PFSK-1 (cell line): ENCODE results near the gene COL5A3.

Experiments
- FOXP2 ChIP-seq: optimal IDR thresholded peaks from 2 replicates; pipeline ENCODE3; 2011; ENCODE audit warnings: borderline replicate concordance, control low read depth, inconsistent platforms; ENCODE audit not compliant: insufficient read depth; ENCODE audit errors: extremely low read length, extremely low read depth
- POLR2AphosphoS5 ChIP-seq: IDR thresholded peaks from 2 replicates; pipeline ENCODE4 v1.6.1; 2012; ENCODE audit warnings: low read depth, mild to moderate bottlenecking, control low read depth, low read length, moderate library complexity
- REST ChIP-seq, 2 experiments: IDR thresholded peaks; 2 replicates each; pipeline versions ENCODE4 v1.6.1 to v1.8.0; 2011 to 2012; ENCODE audit warnings: low read depth in 2 of 2, low read length in 2 of 2, control low read depth in 1 of 2, inconsistent platforms in 1 of 2, mild to moderate bottlenecking in 1 of 2, moderate library complexity in 1 of 2; ENCODE audit not compliant: insufficient read depth in 1 of 2
- SIN3A ChIP-seq: IDR thresholded peaks from 2 replicates; pipeline ENCODE4 v1.6.1; 2012; ENCODE audit warnings: mild to moderate bottlenecking, low read length, moderate library complexity, borderline replicate concordance; ENCODE audit not compliant: insufficient read depth
- TAF1 ChIP-seq: IDR thresholded peaks from 2 replicates; pipeline ENCODE4 v1.6.1; 2012; ENCODE audit warnings: low read length, control low read depth, borderline replicate concordance; ENCODE audit not compliant: insufficient read depth

The COL5A3 gene

GRCh38 chr19:10043286-10043927 lies 33.1 kb upstream of the COL5A3 start:
- TF ChIP-seq FOXP2 (no peak), SIN3A (no peak), POLR2AphosphoS5 (no peak), TAF1 (no peak), REST (IDR thresholded peaks at IDR 0.05; ENCODE audit: insufficient read depth in 1 of 2, low read depth in 2 of 2, low read length in 2 of 2) (no peak)

GRCh38 chr19:10037809-10038208 lies 27.5 kb upstream of the COL5A3 start:
- TF ChIP-seq POLR2AphosphoS5: no peak
- no peak for TF ChIP-seq REST (IDR thresholded peaks at IDR 0.05; ENCODE audit: insufficient read depth in 1 of 2, low read depth in 2 of 2, low read length in 2 of 2)

- TF ChIP-seq TAF1: no peak
- TF ChIP-seq SIN3A: no peak
- no peak for TF ChIP-seq POLR2AphosphoS5
- no peak for TF ChIP-seq REST (IDR thresholded peaks at IDR 0.05; ENCODE audit: insufficient read depth in 1 of 2, low read depth in 2 of 2, low read length in 2 of 2)
- no peak for TF ChIP-seq FOXP2
These were observed 27.1 kb upstream of the COL5A3 start for GRCh38 chr19:10037367-10037766.

GRCh38 chr19:10036601-10037071 lies 26.3 kb upstream of the COL5A3 start:
- TF ChIP-seq REST (IDR thresholded peaks at IDR 0.05; ENCODE audit: insufficient read depth in 1 of 2, low read depth in 2 of 2, low read length in 2 of 2): no peak
- no peak for TF ChIP-seq POLR2AphosphoS5
- TF ChIP-seq FOXP2: no peak
- no peak for TF ChIP-seq TAF1
- TF ChIP-seq SIN3A: no peak

GRCh38 chr19:10033614-10034013 lies 23.3 kb upstream of the COL5A3 start:
- TF ChIP-seq REST (IDR thresholded peaks at IDR 0.05; ENCODE audit: insufficient read depth in 1 of 2, low read depth in 2 of 2, low read length in 2 of 2) (no peak), POLR2AphosphoS5 (no peak), FOXP2 (no peak), SIN3A (no peak), TAF1 (no peak)
